HUES64 (cell line): ENCODE measurements around the gene KDM3A.

Source experiments
- H3K27ac ChIP-seq: 2 replicates; pipeline ENCODE4 v1.7.0; 2013; ENCODE audit warnings: low read depth, low read length, inconsistent platforms
- H3K27me3 ChIP-seq: 2 replicates; pipeline ENCODE4 v1.6.1; 2013; ENCODE audit warnings: mild to moderate bottlenecking, low read length; ENCODE audit not compliant: insufficient read depth
- H3K36me3 ChIP-seq: 2 replicates; pipeline ENCODE4 v1.6.1; 2013; ENCODE audit warnings: mild to moderate bottlenecking, low read length; ENCODE audit not compliant: insufficient read depth
- H3K4me1 ChIP-seq: 2 replicates; pipeline ENCODE4 v1.6.1; 2013; ENCODE audit warnings: mild to moderate bottlenecking, low read length, moderate library complexity; ENCODE audit not compliant: insufficient read depth
- H3K4me3 ChIP-seq: 2 replicates; pipeline ENCODE4 v1.5.1; 2013; ENCODE audit warnings: mild to moderate bottlenecking, low read length, moderate library complexity
- H3K9ac ChIP-seq: 2 replicates; pipeline ENCODE4 v1.6.1; 2013; ENCODE audit warnings: mild to moderate bottlenecking, low read depth, low read length
- H3K9me3 ChIP-seq: 2 replicates; pipeline ENCODE4 v1.6.1; 2013; ENCODE audit warnings: low read depth, low read length; ENCODE audit not compliant: insufficient read depth
- WGBS: fragments of 150-250, 120-280 bp; methylation state at CpG from one replicate; pipeline ENCODE4 v1.1.7; 2013; ENCODE audit warnings: missing lambda C conversion rate; 5-methylcytosine and 5-hydroxymethylcytosine counted together

Gene KDM3A

GRCh38 chr2:86411396-86411795 is 29.8 kb upstream of the KDM3A start:
- Histone ChIP-seq H3K4me3 (no peak overlapping the region), H3K9me3 (peaks cover 6% of the 10 kb centered on the region; the same call in 1 of the 2 replicates), H3K4me1 (0 out of 2 replicates have a peak, but pooled peaks cover 6% of the 10 kb centered on the region), H3K9ac (no peak overlapping the region), H3K27ac (no peak overlapping the region), H3K27me3 (no peaks in the 10 kb centered on the region), H3K36me3 (no peaks in the 10 kb centered on the region)
- 93% methylated on average over 6 of the region's 6 CpGs for WGBS

GRCh38 chr2:86412007-86412406 is 29.2 kb upstream of the KDM3A start:
- Histone ChIP-seq H3K9ac (no peak overlapping the region), H3K4me3 (no peak overlapping the region), H3K27me3 (no peaks in the 10 kb centered on the region), H3K9me3 (peaks cover 6% of the 10 kb centered on the region; the same call in 1 of the 2 replicates), H3K36me3 (no peaks in the 10 kb centered on the region), H3K4me1 (0 out of 2 replicates have a peak, but pooled peaks cover 6% of the 10 kb centered on the region), H3K27ac (no peak overlapping the region)
- 92% methylated on average over 3 of the region's 3 CpGs for WGBS

GRCh38 chr2:86413296-86414094 is 27.7 kb upstream of the KDM3A start:
- Histone ChIP-seq H3K4me3 (no peak overlapping the region), H3K27me3 (no peaks in the 10 kb centered on the region), H3K36me3 (no peaks in the 10 kb centered on the region), H3K9ac (no peak overlapping the region), H3K4me1 (0 out of 2 replicates have a peak, but pooled peaks cover 6% of the 10 kb centered on the region), H3K9me3 (peaks cover 6% of the 10 kb centered on the region; the same call in 1 of the 2 replicates), H3K27ac (no peak overlapping the region)
- 84% methylated on average over 8 of the region's 8 CpGs for WGBS

- WGBS, result 82% methylated on average over 3 of the region's 3 CpGs
- H3K4me1 ChIP-seq, result 0 out of 2 replicates have a peak, but pooled peaks cover 6% of the 10 kb centered on the region
- H3K27me3 ChIP-seq, result no peaks in the 10 kb centered on the region
- H3K27ac ChIP-seq, result no peak overlapping the region
- peaks cover 6% of the 10 kb centered on the region; the same call in 1 of the 2 replicates for H3K9me3 ChIP-seq
- H3K9ac ChIP-seq, result no peak overlapping the region
- H3K4me3 ChIP-seq, result no peak overlapping the region
- H3K36me3 ChIP-seq, result no peaks in the 10 kb centered on the region
Observed at GRCh38 chr2:86414996-86415395, 26.2 kb upstream of the KDM3A start.

- no peaks in the 10 kb centered on the region for H3K27me3 ChIP-seq
- 95% methylated on average over 1 of the region's 2 CpGs for WGBS
Observed at GRCh38 chr2:86416146-86416545, 25.0 kb upstream of the KDM3A start.

GRCh38 chr2:86417961-86418360 is 23.2 kb upstream of the KDM3A start:
- H3K4me1 ChIP-seq, result 0 out of 2 replicates have a peak, but pooled peaks cover 6% of the 10 kb centered on the region
- WGBS, result no CpG with 5 or more reads among the region's 1 CpG

More at GRCh38 chr2:86416146-86416545, 25.0 kb upstream of the KDM3A start:
- Histone ChIP-seq H3K27ac (no peak overlapping the region), H3K9me3 (no peaks in the 10 kb centered on the region), H3K9ac (no peak overlapping the region), H3K4me3 (no peak overlapping the region), H3K4me1 (0 out of 2 replicates have a peak, but pooled peaks cover 6% of the 10 kb centered on the region), H3K36me3 (no peaks in the 10 kb centered on the region)

GRCh38 chr2:86420913-86421312 is 20.3 kb upstream of the KDM3A start:
- H3K4me1 ChIP-seq, result no peaks in the 10 kb centered on the region
- 0 out of 2 replicates have a peak, but pooled peaks cover 4% of the 10 kb centered on the region for H3K27me3 ChIP-seq
- no peak overlapping the region for H3K27ac ChIP-seq
- H3K4me3 ChIP-seq, result no peak overlapping the region
- no peak overlapping the region for H3K9ac ChIP-seq
- WGBS, result 94% methylated on average over 5 of the region's 5 CpGs
- no peaks in the 10 kb centered on the region for H3K36me3 ChIP-seq
- H3K9me3 ChIP-seq, result peaks cover 13% of the 10 kb centered on the region

More at GRCh38 chr2:86417961-86418360, 23.2 kb upstream of the KDM3A start:
- H3K4me3 ChIP-seq, result no peak overlapping the region
- H3K9ac ChIP-seq, result no peak overlapping the region
- H3K27me3 ChIP-seq, result no peaks in the 10 kb centered on the region
- H3K9me3 ChIP-seq, result peaks cover 11% of the 10 kb centered on the region
- H3K27ac ChIP-seq, result no peak overlapping the region
- H3K36me3 ChIP-seq, result no peaks in the 10 kb centered on the region

GRCh38 chr2:86426271-86426670 is 14.9 kb upstream of the KDM3A start:
- H3K9ac ChIP-seq, result no peak overlapping the region
- peaks cover 13% of the 10 kb centered on the region for H3K9me3 ChIP-seq
- 0 out of 2 replicates have a peak, but pooled peaks cover 7% of the 10 kb centered on the region for H3K27me3 ChIP-seq
- H3K4me1 ChIP-seq, result no peaks in the 10 kb centered on the region
- WGBS, result 93% methylated on average over 4 of the region's 4 CpGs
- no peak overlapping the region for H3K27ac ChIP-seq
- no peak overlapping the region for H3K4me3 ChIP-seq
- no peaks in the 10 kb centered on the region for H3K36me3 ChIP-seq

GRCh38 chr2:86429335-86429734 is 11.8 kb upstream of the KDM3A start:
- no peaks in the 10 kb centered on the region for H3K36me3 ChIP-seq
- H3K27me3 ChIP-seq, result peaks cover 10% of the 10 kb centered on the region; the same call in 1 of the 2 replicates
- WGBS, result 79% methylated on average over 1 of the region's 1 CpG

GRCh38 chr2:86430368-86430767 is 10.8 kb upstream of the KDM3A start:
- no peak overlapping the region for H3K9ac ChIP-seq

More at GRCh38 chr2:86429335-86429734, 11.8 kb upstream of the KDM3A start:
- no peaks in the 10 kb centered on the region for H3K9me3 ChIP-seq
- no peak overlapping the region for H3K9ac ChIP-seq
- no peaks in the 10 kb centered on the region for H3K4me1 ChIP-seq
- H3K27ac ChIP-seq, result no peak overlapping the region
- H3K4me3 ChIP-seq, result no peak overlapping the region

GRCh38 chr2:86433137-86433536 is 8.0 kb upstream of the KDM3A start:
- WGBS, result 83% methylated on average over 1 of the region's 1 CpG
- Histone ChIP-seq H3K4me1 (no peaks in the 10 kb centered on the region), H3K9me3 (peaks cover 16% of the 10 kb centered on the region; the same call in 1 of the 2 replicates), H3K4me3 (no peak overlapping the region), H3K36me3 (no peaks in the 10 kb centered on the region), H3K9ac (no peak overlapping the region), H3K27ac (no peak overlapping the region), H3K27me3 (peaks cover 3% of the 10 kb centered on the region)

More at GRCh38 chr2:86430368-86430767, 10.8 kb upstream of the KDM3A start:
- Histone ChIP-seq H3K4me3 (no peak overlapping the region), H3K36me3 (no peaks in the 10 kb centered on the region), H3K4me1 (no peaks in the 10 kb centered on the region), H3K9me3 (no peaks in the 10 kb centered on the region), H3K27me3 (peaks cover 10% of the 10 kb centered on the region), H3K27ac (no peak overlapping the region)
- WGBS, result no CpG with 5 or more reads among the region's 1 CpG
